HepG2 (cell line): ENCODE results near the gene PEPD. TPM values are rescaled to one million over a fixed set of nuclear protein-coding genes. Genes with fewer than 3 reads are reported as not detected.

Source experiments
- ATAC-seq: fragments of 200-7000 bp; cut with Tn5 transposase; 3 replicates; pipeline ENCODE4 v1.9.1; 2020; ENCODE audit warnings: mild to moderate bottlenecking, moderate library complexity
- BruUV-seq: library from RNA; stranded (reverse); fragments of 400-500 nt; replicated peaks from 2 replicates; lab custom pipeline; 2021; lab: Mats Ljungman, UMichigan
- CTCF ChIA-PET: fragments of 300-600 bp; formaldehyde crosslinking; extraction: SDS; loops from one replicate; lab custom pipeline; 2021; ENCODE audit warnings: low total read pairs, inconsistent platforms, low intra/inter-chr PET ratio; lab: Yijun Ruan, JAX
- POLR2A ChIA-PET: fragments of 350-600 bp; sonication (Branson Sonifier 250); formaldehyde crosslinking; loops from one replicate; lab custom pipeline; 2020; ENCODE audit warnings: antibody characterized with exemption, inconsistent platforms; lab: Yijun Ruan, JAX
- DNase-seq: peaks from one replicate; pipeline ENCODE4 v3.0.0-alpha.2; 2015; ENCODE audit warnings: low spot score
- FAIRE-seq: peaks from 3 replicates; lab custom pipeline; 2011; peaks lifted over from hg19 to GRCh38; lab: Jason Lieb, UNC
- H2AFZ ChIP-seq: one replicate; pipeline ENCODE4 v1.6.1; 2011; ENCODE audit warnings: low read length, inconsistent platforms
- H3K27ac ChIP-seq: fragments of 300-600 bp; 3 replicates; pipeline ENCODE4 v1.8.0; 2011; ENCODE audit warnings: mixed run types, mild to moderate bottlenecking, mixed read lengths, low read length, inconsistent platforms; ENCODE audit not compliant: insufficient read depth; ENCODE audit errors: extremely low read length
- H3K27me3 ChIP-seq, 2 experiments: fragments of 200-600 bp in 1 of 2; 2 replicates in 1 of 2; 3 replicates in 1 of 2; pipeline versions ENCODE4 v1.6.0 to v1.8.0; 2011; ENCODE audit warnings: low read length in 2 of 2, mild to moderate bottlenecking in 2 of 2, moderate library complexity in 2 of 2, inconsistent platforms in 1 of 2; ENCODE audit not compliant: insufficient read depth in 2 of 2, control insufficient read depth in 1 of 2
- H3K36me3 ChIP-seq, 2 experiments: fragments of 200-600 bp in 1 of 2; replicated peaks in 1 of 2; 2 replicates in 1 of 2; 3 replicates in 1 of 2; pipeline versions ENCODE4 v1.5.1 to v1.8.0; 2011; ENCODE audit warnings: low read length in 2 of 2, inconsistent platforms in 1 of 2; ENCODE audit not compliant: insufficient read depth in 2 of 2, control insufficient read depth in 1 of 2
- H3K4me1 ChIP-seq: 2 replicates; pipeline ENCODE4 v1.5.1; 2012; ENCODE audit warnings: low read length, inconsistent platforms; ENCODE audit not compliant: insufficient read depth
- H3K4me2 ChIP-seq: 2 replicates; pipeline ENCODE4 v1.6.0; 2011; ENCODE audit warnings: low read depth, low read length, inconsistent platforms
- H3K4me3 ChIP-seq, 3 experiments: fragments of 200-600 bp in 1 of 3; sonication (generic), shearing (Covaris generic) in 1 of 3; replicated peaks in 1 of 3; 2 replicates each; pipeline ENCODE4 v1.5.1; 2011 to 2016; ENCODE audit warnings: low read length in 3 of 3, inconsistent platforms in 2 of 3, low read depth in 2 of 3, mild to moderate bottlenecking in 2 of 3, control low read depth in 1 of 3, mixed read lengths in 1 of 3; ENCODE audit not compliant: insufficient read depth in 1 of 3
- H3K79me2 ChIP-seq: one replicate; pipeline ENCODE4 v1.6.1; 2011; ENCODE audit warnings: low read length, inconsistent platforms; ENCODE audit not compliant: insufficient read depth
- H3K9ac ChIP-seq: 2 replicates; pipeline ENCODE4 v1.6.0; 2011; ENCODE audit warnings: mild to moderate bottlenecking, low read depth, low read length, inconsistent platforms; ENCODE audit not compliant: insufficient read depth
- H3K9me3 ChIP-seq: 2 replicates; pipeline ENCODE4 v1.5.1; 2012; ENCODE audit warnings: mild to moderate bottlenecking, low read length
- H4K20me1 ChIP-seq: 2 replicates; pipeline ENCODE4 v1.6.0; 2011; ENCODE audit warnings: inconsistent platforms, mild to moderate bottlenecking, low read length, moderate library complexity; ENCODE audit not compliant: insufficient read depth
- ATF2 ChIP-seq: sonication (generic); formaldehyde crosslinking; IDR thresholded peaks from 2 replicates; pipeline ENCODE4 v1.4.0; 2020; ENCODE audit warnings: missing genetic modification reagents
- CREM ChIP-seq, 2 experiments: sonication (generic) in 1 of 2; formaldehyde crosslinking in 1 of 2; IDR thresholded peaks; 2 replicates each; pipeline versions ENCODE4 v1.4.0 to v1.6.1; 2016 to 2020; ENCODE audit warnings: antibody characterized with exemption in 1 of 2, mild to moderate bottlenecking in 1 of 2, missing genetic modification reagents in 1 of 2
- EP300 ChIP-seq, 3 experiments: sonication (generic) in 1 of 3; formaldehyde crosslinking in 1 of 3; IDR thresholded peaks; 2 replicates each; pipeline versions ENCODE4 v1.5.1 to v1.6.1; 2011 to 2020; ENCODE audit warnings: low read depth in 2 of 3, low read length in 2 of 3, borderline replicate concordance in 1 of 3, improper control_type of control experiment in 1 of 3, mild to moderate bottlenecking in 1 of 3, missing genetic modification reagents in 1 of 3, moderate library complexity in 1 of 3
- ETV5 ChIP-seq: IDR thresholded peaks from 2 replicates; pipeline ENCODE4 v1.6.1; 2018; ENCODE audit warnings: missing biosample characterization, missing genetic modification reagents, inconsistent platforms, borderline replicate concordance
- IKZF4 ChIP-seq: sonication (generic); formaldehyde crosslinking; IDR thresholded peaks from 2 replicates; pipeline ENCODE4 v1.5.1; 2020; ENCODE audit warnings: borderline replicate concordance, mild to moderate bottlenecking, low read depth, missing genetic modification reagents; ENCODE audit errors: not compliant biosample characterization
- MED13 ChIP-seq: sonication (generic); formaldehyde crosslinking; IDR thresholded peaks from 2 replicates; pipeline ENCODE4 v1.5.0; 2020; ENCODE audit warnings: missing genetic modification reagents
- MIER2 ChIP-seq: IDR thresholded peaks from 2 replicates; pipeline ENCODE4 v1.6.1; 2016; ENCODE audit warnings: missing biosample characterization, missing genetic modification reagents
- PTBP1 ChIP-seq: fragments of 200-400 bp; formaldehyde crosslinking; IDR thresholded peaks from 2 replicates; pipeline ENCODE4 v1.6.1; 2018; ENCODE audit warnings: low read length, low read depth; ENCODE audit not compliant: poor library complexity, severe bottlenecking
- ZC3H13 ChIP-seq: sonication (generic); formaldehyde crosslinking; IDR thresholded peaks from 2 replicates; pipeline ENCODE4 v1.8.1; 2023; ENCODE audit warnings: mild to moderate bottlenecking, missing genetic modification reagents, moderate library complexity
- ZNF430 ChIP-seq: sonication (generic); formaldehyde crosslinking; IDR thresholded peaks from 2 replicates; pipeline ENCODE4 v1.9.0; 2021; ENCODE audit warnings: mild to moderate bottlenecking, missing genetic modification reagents
- ZNF724P ChIP-seq: sonication (generic); formaldehyde crosslinking; IDR thresholded peaks from 2 replicates; pipeline ENCODE4 v1.8.0; 2022; ENCODE audit warnings: missing genetic modification reagents, borderline replicate concordance
- ZNF775 ChIP-seq: sonication (generic); formaldehyde crosslinking; IDR thresholded peaks from 2 replicates; pipeline ENCODE4 v1.4.0; 2020; ENCODE audit warnings: missing genetic modification reagents, mild to moderate bottlenecking, moderate library complexity, borderline replicate concordance
- WGBS: methylation state at CpG from one replicate; pipeline ENCODE4 v1.1.6; 2017; ENCODE audit warnings: low lambda C conversion rate; 5-methylcytosine and 5-hydroxymethylcytosine counted together
- in situ Hi-C: cut with HindIII; loops from 2 replicates; pipeline ENCODE4 v1.10.0; 2017; ENCODE audit warnings: low pct_unique_long_range_greater_than_20kb; ENCODE audit not compliant: extremely low pct_ligation_motif_present
- intact Hi-C: fragments of 100-400 bp; cut with micrococcal nuclease; formaldehyde crosslinking; loops from one replicate; pipeline ENCODE4 v1.10.0; 2022; ENCODE audit not compliant: unreplicated experiment
- polyA plus RNA-seq, 8 experiments: library from polyadenylated mRNA; depleted of rRNA in 3 of 8; stranded (reverse) in 7 of 8; unstranded in 1 of 8; fragments of >200 nt; fragmentation: Illumina TruSeq in 4 of 8; extraction: Trizol in 4 of 8; gene quantifications; 2 replicates each; pipeline versions ENCODE4 v1.2.1 to v1.2.3, GENCODE V29; 2011 to 2016; ENCODE audit warnings: low read depth in 4 of 8, missing spikeins in 1 of 8, mixed read lengths in 1 of 8; ENCODE audit not compliant: insufficient read depth in 1 of 8
- total RNA-seq, 5 experiments: library from RNA; depleted of rRNA; stranded (reverse); fragments of >200 nt; fragmentation: Illumina TruSeq; extraction: Trizol; gene quantifications; 2 replicates each; pipeline ENCODE4 v1.2.3, GENCODE V29; 2016; ENCODE audit warnings: low read depth in 1 of 5

PEPD gene
- total and polyA plus RNA-seq, 2 of the 13 experiments (the other 11 are each of a cell fraction or from before 2014, with no cell fraction given), result 60.7 to 75.1 TPM

GRCh38 chr19:33398361-33399060, 123.1 kb downstream of the PEPD start:
- POLR2A ChIA-PET, result interaction anchor here (0.6 to 3.4 kb wide), 10 partner anchors 8 to 149 kb away, joined by 3 to 23 read pairs (median 6); partner anchors contain the start of genes CEBPA and CEBPG

GRCh38 chr19:33397536-33398360, 123.8 kb downstream of the PEPD start:
- Histone ChIP-seq H3K9me3 (no peaks in the 10 kb centered on the region), H3K4me2 (peak overlapping the region; percentile 69), H3K36me3 (no peaks in the 10 kb centered on the region), H3K4me1 (peaks cover 100% of the 10 kb centered on the region), H3K9ac (peak overlapping the region; percentile 62), H4K20me1 (no peaks in the 10 kb centered on the region), H3K27ac (peak overlapping the region; percentile 94), H3K4me3 (peak overlapping the region in 1 of 3 experiments; percentile 51; a peak in 1 of 6 replicates), H3K79me2 (no peaks in the 10 kb centered on the region), H3K27me3 (no peaks in the 10 kb centered on the region), H2AFZ (no peak overlapping the region)
- DNase-seq (peak; percentile 50), FAIRE-seq (peak; percentile 15), ATAC-seq (peak; percentile 39)
- no TSS peak for BruUV-seq
- 80% methylated on average over 2 of the region's 15 CpGs for WGBS
- in situ Hi-C loops (no loop called here), intact Hi-C loops (no loop called here)
- ChIA-PET POLR2A (interaction anchor here (0.6 to 3.4 kb wide), 10 partner anchors 8 to 149 kb away, joined by 3 to 23 read pairs (median 5); partner anchors contain the start of genes CEBPA and CEBPG), CTCF (interaction anchor here (1.0 to 1.2 kb wide), 2 partner anchors 9 to 162 kb away, joined by 3 read pairs; no protein-coding TSS in a partner anchor)
- TF ChIP-seq MED13 (CRISPR knock-in tag) (0 out of 2 replicates have a peak, but pooled peaks have one; percentile 43), ATF2 (no peak), ZC3H13 (CRISPR knock-in tag) (0 out of 2 replicates have a peak, but pooled peaks have one; percentile 26), EP300 (IDR thresholded peaks at IDR 0.05; ENCODE audit: low read depth in 2 of 2, low read length in 2 of 2) (no peak), EP300 (CRISPR knock-in tag; IDR thresholded peaks at IDR 0.05; ENCODE audit: borderline replicate concordance) (no peak), ZNF430 (0 out of 2 replicates have a peak, but pooled peaks have one; percentile 28), PTBP1 (no peak), ETV5 (CRISPR knock-in tag) (no peak), ZNF775 (CRISPR knock-in tag) (no peak), CREM (IDR thresholded peaks at IDR 0.05) (no peak), CREM (CRISPR knock-in tag; IDR thresholded peaks at IDR 0.05) (no peak), MIER2 (CRISPR knock-in tag) (no peak), ZNF724P (no peak)

More at GRCh38 chr19:33398361-33399060, 123.1 kb downstream of the PEPD start:
- Histone ChIP-seq H2AFZ (no peak overlapping the region), H3K4me1 (peaks cover 100% of the 10 kb centered on the region), H3K4me3 (no peak overlapping the region)
- FAIRE-seq, result no peak
- TF ChIP-seq IKZF4 (CRISPR knock-in tag) (no peak), ZC3H13 (CRISPR knock-in tag) (0 out of 2 replicates have a peak, but pooled peaks have one; percentile 15)
- TF ChIP-seq, all 625 proteins: peak for 1
- Histone ChIP-seq H3K4me2 (no peak overlapping the region; the same call in 1 of the 2 replicates), H3K27ac (peak overlapping the region; percentile 94), H4K20me1 (no peaks in the 10 kb centered on the region), H3K27me3 (no peaks in the 10 kb centered on the region), H3K79me2 (no peaks in the 10 kb centered on the region), H3K36me3 (no peaks in the 10 kb centered on the region), H3K9me3 (no peaks in the 10 kb centered on the region), H3K9ac (no peak overlapping the region)
- intact Hi-C loops, result no loop called here
- 88% methylated on average over 17 of the region's 19 CpGs for WGBS
- in situ Hi-C loops, result no loop called here
- no peak for ATAC-seq
- CTCF ChIA-PET, result interaction anchor here (1.2 kb wide), 1 partner anchor 163 kb away, joined by 3 read pairs; no protein-coding TSS in a partner anchor
- DNase-seq, result no peak
- BruUV-seq, result no TSS peak
